Measurements from ENCODE around the gene LPIN3. TPM values are rescaled to one million over a fixed set of nuclear protein-coding genes. Genes with fewer than 3 reads are reported as not detected.

The LPIN3 gene
- total RNA-seq, 4 donors from 2014 or later = 7.6 to 19.8 (median 10.7) TPM

GRCh38 chr20:41300886-41301285, 39.7 kb upstream of the LPIN3 start:
- Histone ChIP-seq H3K4me3 (no peak overlapping the region), H3K27ac (replicated peaks in 1 of 4) (peak overlapping the region in 2 of 4 donors; percentile 12 to 17), H3K27me3 (no peaks in the 10 kb centered on the region), H3K9me3 (no peaks in the 10 kb centered on the region), H3K4me1 (peaks cover 29 to 72% (median 60%) of the 10 kb centered on the region in 4 donors), H3K36me3 (peaks cover 0 to 3% (median 0%) of the 10 kb centered on the region in 4 donors)
- DNase-seq (ENCODE audit: extremely low spot score) = peak; percentile 47
- WGBS = 88% methylated on average over 4 of the region's 4 CpGs
- intact Hi-C loops (cut with DNase I) = no loop called here
- no peak for TF ChIP-seq EP300 (IDR thresholded peaks at IDR 0.05)
- TF ChIP-seq POLR2A (IDR thresholded peaks at IDR 0.05; ENCODE audit: low read depth) = no peak
- TF ChIP-seq POLR2AphosphoS5 (IDR thresholded peaks at IDR 0.05) = no peak
- TF ChIP-seq, protein P1, sequence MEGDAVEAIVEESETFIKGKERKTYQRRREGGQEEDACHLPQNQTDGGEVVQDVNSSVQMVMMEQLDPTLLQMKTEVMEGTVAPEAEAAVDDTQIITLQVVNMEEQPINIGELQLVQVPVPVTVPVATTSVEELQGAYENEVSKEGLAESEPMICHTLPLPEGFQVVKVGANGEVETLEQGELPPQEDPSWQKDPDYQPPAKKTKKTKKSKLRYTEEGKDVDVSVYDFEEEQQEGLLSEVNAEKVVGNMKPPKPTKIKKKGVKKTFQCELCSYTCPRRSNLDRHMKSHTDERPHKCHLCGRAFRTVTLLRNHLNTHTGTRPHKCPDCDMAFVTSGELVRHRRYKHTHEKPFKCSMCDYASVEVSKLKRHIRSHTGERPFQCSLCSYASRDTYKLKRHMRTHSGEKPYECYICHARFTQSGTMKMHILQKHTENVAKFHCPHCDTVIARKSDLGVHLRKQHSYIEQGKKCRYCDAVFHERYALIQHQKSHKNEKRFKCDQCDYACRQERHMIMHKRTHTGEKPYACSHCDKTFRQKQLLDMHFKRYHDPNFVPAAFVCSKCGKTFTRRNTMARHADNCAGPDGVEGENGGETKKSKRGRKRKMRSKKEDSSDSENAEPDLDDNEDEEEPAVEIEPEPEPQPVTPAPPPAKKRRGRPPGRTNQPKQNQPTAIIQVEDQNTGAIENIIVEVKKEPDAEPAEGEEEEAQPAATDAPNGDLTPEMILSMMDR (IDR thresholded peaks at IDR 0.05) = no peak

DNA sequence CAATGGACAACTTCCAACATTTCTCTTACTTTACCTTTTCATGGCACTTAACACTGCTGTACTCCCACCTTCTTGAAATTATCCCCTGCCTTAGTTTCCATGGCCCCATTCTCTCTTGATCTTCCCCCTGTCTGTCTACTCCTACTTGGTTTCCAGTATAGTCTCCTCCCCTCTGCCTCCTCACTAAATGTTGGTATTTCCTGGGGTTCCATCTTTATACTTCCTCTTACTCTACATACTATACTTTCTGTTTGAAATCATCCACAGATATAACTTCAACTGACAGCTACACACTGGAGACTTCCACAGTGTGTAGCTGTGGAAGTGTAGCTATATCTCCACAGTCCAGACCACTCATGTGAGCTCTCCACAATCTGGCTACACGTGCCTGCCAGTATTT, 36.6 kb upstream of the LPIN3 start:
- H3K36me3 ChIP-seq = no peaks in the 10 kb centered on the region
- intact Hi-C loops (cut with DNase I) = no loop called here
- WGBS = 86% methylated on average over 1 of the region's 1 CpG
- H3K27ac ChIP-seq (replicated peaks in 1 of 4) = no peak overlapping the region
- no peak for DNase-seq (ENCODE audit: extremely low spot score)
- peaks cover 34 to 71% (median 59%) of the 10 kb centered on the region in 4 donors for H3K4me1 ChIP-seq
- H3K9me3 ChIP-seq = no peaks in the 10 kb centered on the region
- TF ChIP-seq POLR2AphosphoS5 (IDR thresholded peaks at IDR 0.05) (no peak), EP300 (IDR thresholded peaks at IDR 0.05) (no peak), POLR2A (IDR thresholded peaks at IDR 0.05; ENCODE audit: low read depth) (no peak)
- TF ChIP-seq, protein P1 (IDR thresholded peaks at IDR 0.05) = no peak
- H3K27me3 ChIP-seq = no peaks in the 10 kb centered on the region
- no peak overlapping the region for H3K4me3 ChIP-seq

DNA sequence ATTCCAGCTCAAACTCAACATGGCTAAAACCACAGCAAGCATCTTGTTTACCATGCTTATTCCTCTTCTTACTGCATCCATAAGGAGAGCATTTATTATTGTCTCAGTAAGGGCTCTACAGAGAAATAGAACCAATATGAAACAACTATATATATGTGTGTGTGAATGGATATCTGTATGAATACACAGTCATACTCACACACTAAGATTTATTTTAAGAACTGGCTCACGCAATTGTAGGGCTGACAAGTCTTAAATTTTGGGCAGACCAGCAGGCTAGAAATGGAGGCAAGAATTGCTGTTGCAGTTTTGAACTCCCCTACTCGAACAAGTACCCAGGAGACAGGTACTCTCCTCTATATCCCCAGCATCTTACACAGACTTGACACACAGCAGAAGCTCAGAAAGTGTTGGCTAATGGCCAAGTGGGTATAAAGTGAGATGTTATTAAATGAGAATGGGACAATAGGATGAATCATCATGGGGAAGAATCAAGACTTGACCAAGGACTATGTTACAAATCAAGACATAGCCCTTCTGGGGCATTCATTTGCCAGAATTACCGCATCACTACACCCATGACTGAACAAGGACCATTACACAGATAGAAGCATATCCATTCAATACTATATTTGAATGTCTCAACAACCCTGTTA, 36.1 kb upstream of the LPIN3 start:
- 86% methylated on average over 3 of the region's 3 CpGs for WGBS
- no peaks in the 10 kb centered on the region for H3K9me3 ChIP-seq
- intact Hi-C loops (cut with DNase I) = no loop called here
- H3K27me3 ChIP-seq = no peaks in the 10 kb centered on the region
- no peak for DNase-seq (ENCODE audit: extremely low spot score)
- H3K4me1 ChIP-seq = peaks cover 40 to 73% (median 63%) of the 10 kb centered on the region in 4 donors
- no peaks in the 10 kb centered on the region for H3K36me3 ChIP-seq
- TF ChIP-seq, protein P1 (IDR thresholded peaks at IDR 0.05) = no peak
- TF ChIP-seq EP300 (IDR thresholded peaks at IDR 0.05) (no peak), POLR2A (IDR thresholded peaks at IDR 0.05; ENCODE audit: low read depth) (no peak), POLR2AphosphoS5 (IDR thresholded peaks at IDR 0.05) (no peak)
- no peak overlapping the region for H3K4me3 ChIP-seq
- H3K27ac ChIP-seq (replicated peaks in 1 of 4) = no peak overlapping the region

DNA sequence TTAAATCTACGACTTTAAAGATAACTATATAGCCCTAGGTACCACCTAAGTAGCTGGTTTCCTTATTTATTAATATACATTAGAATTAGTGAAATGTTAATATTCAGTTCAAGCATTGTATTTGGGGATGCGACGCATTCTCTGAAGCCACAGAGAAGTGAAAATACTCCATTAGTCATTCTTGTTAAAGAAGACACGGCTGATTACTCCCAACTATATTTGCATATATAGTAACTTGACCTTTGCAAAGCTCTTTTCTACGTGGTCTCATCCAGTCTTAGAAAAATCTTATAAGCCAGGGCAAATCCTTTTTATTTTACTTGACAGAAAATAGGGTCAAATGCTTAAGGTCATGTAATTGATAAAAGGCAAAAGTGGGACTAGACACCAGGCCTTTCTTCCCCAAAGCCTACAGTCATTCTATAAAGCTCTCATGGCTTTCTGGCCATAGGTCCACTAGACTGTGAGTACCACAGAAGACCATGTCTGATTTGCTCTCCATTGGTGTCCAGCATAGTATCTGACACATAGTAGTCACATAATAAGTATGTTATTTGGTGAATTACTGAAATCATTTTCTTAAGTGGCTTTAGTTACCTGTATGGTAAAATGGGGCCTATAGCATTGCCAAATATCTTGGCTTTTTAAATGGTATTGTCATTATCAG, 34.4 kb upstream of the LPIN3 start:
- 91% methylated on average over 5 of the region's 5 CpGs for WGBS
- intact Hi-C loops (cut with DNase I) = no loop called here
- no peak overlapping the region for H3K4me3 ChIP-seq
- H3K9me3 ChIP-seq = no peaks in the 10 kb centered on the region
- TF ChIP-seq POLR2A (IDR thresholded peaks at IDR 0.05; ENCODE audit: low read depth) (no peak), POLR2AphosphoS5 (IDR thresholded peaks at IDR 0.05) (no peak), EP300 (IDR thresholded peaks at IDR 0.05) (no peak)
- TF ChIP-seq, protein P1 (IDR thresholded peaks at IDR 0.05) = no peak
- H3K36me3 ChIP-seq = no peaks in the 10 kb centered on the region
- no peaks in the 10 kb centered on the region for H3K27me3 ChIP-seq
- no peak overlapping the region for H3K27ac ChIP-seq (replicated peaks in 1 of 4)
- peaks cover 35 to 73% (median 62%) of the 10 kb centered on the region in 4 donors for H3K4me1 ChIP-seq
- no peak for DNase-seq (ENCODE audit: extremely low spot score)
